Brain pericyte (primary cell): ENCODE data around the gene ZFX.
A peak's percentile ranks its signal among the peaks of the same experiment; 100 is the strongest.

Source experiments
- DNase-seq: peaks from one replicate; pipeline ENCODE4 v3.0.0-alpha.2; 2012; ENCODE audit warnings: low read depth, low spot score

Gene ZFX

DNA sequence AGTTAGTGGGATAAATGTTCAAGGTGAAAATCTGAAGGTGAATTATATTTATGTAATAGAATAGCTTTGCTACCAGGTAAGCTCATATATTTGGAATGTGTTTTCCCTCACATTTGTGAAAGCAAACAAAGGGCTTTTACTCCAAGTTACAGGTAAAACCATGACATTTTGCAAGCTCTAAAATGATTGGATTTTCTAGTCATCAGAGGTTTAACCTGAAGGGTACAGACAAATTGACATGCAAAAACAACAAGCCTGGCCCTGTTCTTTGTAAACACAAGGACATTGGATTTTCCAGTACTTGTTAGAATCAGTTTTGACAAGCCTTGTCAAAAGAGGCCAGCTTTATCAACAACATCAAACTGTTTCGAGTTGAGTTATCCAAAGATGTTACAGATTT lies 51.7 kb downstream of the ZFX start:
- no peak for DNase-seq

DNA sequence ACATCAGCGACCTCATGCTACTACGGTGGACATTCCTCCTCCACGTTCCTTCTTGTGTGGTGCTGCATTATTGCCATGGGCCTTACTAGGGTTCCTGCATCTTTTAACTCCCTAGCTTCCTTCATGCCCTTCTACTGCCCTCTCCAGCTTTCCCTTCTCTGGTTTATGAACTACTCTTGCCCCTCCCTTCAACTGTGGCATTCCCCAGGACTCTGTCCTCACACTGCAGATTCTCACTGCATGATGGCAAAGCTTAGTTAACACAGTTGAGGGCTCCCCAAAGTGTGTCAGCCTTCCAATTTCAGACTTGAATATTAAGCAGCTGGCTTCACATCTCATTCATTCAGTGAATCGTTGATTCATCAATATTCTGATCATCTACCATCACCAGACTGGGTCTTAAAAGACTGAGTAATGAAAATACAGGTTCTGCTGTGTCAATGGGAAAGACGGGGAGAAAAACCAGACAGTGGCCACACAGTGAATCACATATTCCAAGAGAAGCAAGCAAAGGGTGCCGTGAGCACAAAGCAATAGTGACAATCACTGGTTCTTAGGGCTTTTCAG lies 53.0 kb downstream of the ZFX start:
- no peak for DNase-seq

DNA sequence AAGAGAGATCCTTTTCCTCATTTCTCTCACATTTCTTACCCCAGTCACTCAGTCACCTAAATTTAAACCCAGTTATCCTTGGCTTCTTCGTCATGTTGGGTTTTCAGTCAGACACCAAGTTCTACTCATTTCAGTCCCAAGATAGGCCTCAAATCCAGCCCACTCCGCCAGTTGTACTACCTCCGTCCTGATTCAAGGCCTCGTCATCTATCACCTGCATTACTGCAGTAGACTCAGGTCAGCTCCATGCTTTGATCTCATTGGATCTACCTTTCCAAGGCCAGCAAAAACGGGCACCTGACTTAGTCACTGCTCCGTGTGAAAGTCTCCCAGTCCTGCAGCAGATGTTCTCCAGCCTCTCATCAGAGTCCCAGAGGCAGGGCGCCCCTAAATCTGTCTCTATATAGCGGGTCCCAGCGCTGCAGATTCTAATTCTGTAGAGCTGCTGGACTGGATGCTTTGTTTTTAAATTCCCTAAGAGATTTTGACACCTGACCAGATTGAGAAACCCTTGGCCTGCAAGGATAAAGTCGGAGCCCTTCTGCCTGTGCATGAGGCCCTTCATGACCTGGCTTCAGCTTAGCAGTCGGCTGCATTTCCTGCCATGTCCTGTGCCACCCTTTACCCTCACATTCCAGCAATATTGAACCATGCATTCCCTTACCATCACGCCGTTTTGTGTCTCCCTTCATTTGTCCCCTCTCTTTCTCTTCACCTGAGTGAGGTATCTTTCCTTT lies 53.7 kb downstream of the ZFX start:
- DNase-seq, result no peak

DNA sequence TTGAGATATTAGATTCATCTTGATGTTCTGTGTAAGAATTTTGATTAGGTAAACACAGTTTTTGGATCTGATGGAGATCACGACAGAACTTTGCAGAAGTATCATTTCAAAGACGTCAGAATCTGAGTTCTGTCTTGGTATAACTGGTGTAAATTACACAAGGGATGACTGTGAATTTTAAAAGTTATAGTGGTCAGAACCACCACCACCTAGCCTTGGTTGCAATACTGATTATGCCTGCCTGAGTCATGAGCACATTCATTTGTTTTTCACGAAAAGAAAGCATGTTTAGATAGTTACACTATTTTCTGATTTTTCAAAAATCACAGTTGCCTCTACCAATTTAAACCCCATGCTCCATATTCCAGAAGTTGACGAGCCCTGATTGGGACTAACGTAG lies 54.8 kb downstream of the ZFX start:
- DNase-seq, result no peak

DNA sequence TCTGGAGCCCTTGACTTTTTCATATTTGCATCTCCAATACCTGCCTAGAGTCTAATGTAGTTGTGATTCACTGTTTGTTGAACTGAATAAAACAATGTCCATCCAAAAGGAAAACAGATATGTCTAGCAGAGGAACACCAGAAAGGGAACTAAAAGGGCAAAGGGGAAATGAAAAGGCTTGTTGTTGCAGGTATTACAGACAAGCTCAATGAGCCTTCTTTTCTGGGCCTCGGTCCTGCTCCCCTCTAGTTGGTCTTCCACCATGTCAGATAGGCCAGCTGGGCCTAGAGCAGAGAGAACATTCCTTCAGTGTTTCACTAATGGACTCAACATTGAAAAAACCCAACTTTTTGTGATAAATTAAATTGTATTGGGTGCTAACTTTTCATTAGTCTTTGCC lies 55.4 kb downstream of the ZFX start:
- no peak for DNase-seq

DNA sequence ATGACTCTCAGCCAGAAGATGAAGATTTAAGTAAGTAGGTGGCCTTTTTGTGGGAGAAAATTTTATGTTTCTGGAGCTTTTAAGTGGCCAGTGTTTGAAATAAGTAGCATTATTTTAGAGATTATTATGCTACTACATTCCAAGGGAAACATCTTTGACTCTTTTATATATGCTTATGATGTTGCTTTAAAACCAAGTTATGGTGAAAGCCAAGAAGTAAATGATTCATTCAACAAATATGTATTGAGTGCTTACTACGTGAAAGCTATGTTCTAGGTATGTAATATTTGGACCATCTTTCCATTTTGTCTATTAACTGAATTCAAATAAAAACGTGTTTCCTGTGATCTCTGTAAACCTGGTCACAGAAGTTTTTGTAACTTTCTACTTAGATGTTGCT lies 58.3 kb downstream of the ZFX start:
- no peak for DNase-seq

DNA sequence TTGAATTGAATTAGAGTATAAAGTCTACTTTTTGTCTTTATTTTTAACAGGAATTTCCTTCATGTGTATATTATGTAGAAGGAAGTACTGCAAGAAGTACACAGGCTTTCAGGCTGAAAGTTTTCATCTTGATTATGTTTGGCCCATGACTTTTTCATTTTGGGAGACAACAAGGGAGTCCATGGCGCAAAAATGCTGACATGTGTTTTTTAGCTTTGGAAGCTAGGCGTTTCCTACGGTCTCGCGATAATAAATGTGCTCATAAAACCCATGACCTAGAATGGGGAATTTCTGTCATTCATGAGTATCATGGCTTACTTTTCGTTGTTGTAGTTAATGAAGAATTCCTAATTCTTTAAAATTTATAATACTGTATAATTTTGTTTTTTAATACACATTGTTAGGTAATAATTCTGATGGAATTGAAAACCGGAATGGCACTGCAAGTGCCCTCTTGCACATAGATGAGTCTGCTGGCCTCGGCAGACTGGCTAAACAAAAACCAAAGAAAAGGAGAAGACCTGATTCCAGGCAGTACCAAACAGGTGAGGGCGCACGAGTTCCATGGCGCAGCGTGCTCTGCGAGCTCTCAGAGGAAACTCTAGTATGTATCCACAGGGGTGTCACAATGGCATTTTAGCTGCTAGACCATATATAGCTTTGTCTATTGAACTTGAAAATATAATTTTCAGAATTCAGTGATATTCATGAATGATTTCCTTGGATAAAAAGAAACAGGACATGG lies 59.1 kb downstream of the ZFX start:
- no peak for DNase-seq

DNA sequence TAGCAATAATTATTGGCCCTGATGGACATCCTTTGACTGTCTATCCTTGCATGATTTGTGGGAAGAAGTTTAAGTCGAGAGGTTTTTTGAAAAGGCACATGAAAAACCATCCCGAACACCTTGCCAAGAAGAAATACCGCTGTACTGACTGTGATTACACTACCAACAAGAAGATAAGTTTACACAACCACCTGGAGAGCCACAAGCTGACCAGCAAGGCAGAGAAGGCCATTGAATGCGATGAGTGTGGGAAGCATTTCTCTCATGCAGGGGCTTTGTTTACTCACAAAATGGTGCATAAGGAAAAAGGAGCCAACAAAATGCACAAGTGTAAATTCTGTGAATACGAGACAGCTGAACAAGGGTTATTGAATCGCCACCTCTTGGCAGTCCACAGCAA lies 60.7 kb downstream of the ZFX start:
- no peak for DNase-seq

DNA sequence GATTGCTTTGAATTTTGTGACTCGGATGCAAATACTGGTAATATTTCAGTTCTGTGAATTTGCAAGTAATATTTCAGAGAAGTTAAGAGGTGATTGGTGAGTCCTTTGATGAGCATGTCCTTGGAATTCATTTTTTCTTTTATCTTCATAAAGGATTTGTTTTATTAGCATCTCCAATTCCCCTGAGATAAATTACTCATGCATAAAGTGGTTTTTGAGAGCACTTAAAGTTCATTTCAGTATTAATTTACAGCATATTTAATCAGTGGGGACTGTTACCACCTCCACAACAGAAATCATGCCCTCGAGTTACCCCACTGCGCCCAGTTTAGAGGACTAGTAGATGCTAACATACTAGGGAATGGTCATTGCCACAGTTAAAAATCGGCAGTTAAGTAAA lies 65.0 kb downstream of the ZFX start:
- DNase-seq, result no peak

DNA sequence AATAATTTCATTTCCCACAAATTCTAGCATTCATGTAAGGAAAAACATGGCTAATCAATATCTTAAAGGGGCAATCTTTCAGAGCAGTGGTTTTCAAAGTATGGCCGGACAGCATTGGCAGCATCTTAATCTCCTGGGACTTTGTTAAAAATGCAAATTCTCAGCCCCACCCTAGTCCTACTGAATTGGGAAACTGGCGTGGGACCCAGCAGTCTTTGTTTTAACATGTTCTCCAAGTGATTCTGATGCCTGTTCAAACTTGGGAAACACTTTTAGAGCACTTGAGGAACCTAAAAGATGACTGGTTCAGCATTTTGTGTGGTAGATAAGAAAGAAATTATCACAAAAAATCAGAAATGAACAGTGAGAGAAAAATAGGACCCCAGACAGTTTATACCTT lies 65.7 kb downstream of the ZFX start:
- DNase-seq, result no peak

DNA sequence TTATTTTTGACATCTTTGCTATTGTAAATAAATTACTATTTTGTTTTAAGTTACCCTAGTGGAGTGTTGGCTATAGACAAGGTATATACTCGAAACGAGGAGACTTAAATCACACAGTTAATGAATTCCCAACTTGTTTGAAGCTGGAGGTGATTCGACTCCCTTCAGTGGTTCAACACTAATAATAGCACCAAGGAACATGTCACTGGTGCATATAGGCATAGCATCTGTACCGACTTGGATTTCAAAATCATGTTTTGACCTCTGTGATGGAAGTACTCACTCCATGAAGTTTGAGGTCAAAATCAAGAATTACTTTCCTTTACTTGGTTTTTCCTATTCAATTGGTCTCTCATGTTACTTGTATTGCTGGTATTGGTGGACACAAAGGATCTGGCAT lies 66.5 kb downstream of the ZFX start:
- DNase-seq, result no peak

DNA sequence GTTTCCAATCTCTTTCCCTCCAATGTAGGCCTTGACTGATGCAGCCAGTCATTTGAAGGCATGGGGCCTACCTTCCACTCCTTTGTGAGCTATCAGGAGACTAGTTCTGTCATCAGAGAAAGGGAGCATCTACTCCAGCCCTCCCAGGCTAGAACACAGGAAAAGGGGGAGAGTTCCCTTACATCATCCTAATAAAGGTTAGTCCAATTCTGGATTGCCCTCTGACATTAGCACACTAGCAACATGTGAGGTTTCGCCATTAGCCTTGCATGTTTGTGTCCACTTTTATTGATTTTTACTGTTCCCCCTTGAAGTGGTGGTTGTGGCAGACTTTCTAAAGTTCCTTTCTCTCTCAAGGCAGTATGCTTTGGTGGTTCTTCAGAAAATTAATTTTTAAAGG lies 67.3 kb downstream of the ZFX start:
- no peak for DNase-seq

DNA sequence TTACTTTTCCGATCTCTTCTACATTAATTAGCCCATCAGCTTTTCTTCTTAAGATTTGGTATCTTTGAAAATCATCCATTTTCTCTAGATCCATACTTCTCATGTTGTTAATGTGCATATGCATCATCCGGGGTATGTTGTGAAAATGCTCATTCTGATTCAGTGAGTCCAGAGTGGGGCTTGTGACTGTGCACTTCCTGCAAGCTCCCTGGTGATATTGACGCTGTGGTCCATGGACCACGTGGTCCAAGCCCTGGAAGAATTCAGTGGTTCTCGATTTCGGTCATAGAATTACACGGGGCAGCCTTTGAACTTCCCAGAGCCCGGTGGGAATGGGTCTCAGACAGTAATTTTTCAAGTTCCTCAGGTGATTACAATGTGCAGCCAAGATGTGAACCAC lies 69.8 kb downstream of the ZFX start:
- no peak for DNase-seq

DNA sequence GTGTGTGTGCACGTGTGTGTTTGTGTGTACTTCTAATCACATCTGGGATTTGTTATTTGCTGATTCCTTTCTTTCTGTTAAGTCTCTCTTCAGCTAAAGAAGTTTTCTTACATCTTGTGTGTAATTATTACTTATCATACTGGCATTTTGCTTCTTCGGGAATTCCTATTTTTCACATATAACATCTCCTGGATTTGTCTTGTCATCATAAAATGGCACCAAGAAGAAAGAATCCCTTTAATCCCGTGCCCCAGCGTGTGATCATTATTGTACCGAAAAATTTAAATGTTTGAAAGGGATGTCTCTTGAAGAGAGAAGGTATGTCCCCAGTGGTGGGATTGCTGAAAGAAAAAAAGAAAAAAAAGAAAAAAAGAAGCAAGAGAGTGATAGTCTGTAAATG lies 72.3 kb downstream of the ZFX start:
- DNase-seq, result no peak

DNA sequence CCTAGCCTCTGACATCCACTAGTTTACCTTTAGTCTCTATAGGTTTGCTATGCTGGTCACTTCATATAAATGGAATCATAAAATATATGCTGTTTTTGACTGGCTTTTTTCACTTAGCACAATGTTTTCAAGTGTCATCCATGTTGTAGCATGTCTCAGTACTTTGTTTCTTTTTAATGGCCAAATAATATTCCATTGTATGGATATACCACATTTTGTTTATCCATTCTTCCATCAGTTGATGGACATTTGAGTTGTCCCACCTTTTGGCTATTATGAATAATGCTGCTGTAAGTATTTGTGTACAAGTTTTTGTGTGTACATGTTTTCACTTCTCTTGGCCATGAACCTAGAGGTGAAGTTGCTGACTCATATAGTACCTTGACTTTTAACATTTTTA lies 75.7 kb downstream of the ZFX start:
- no peak for DNase-seq

DNA sequence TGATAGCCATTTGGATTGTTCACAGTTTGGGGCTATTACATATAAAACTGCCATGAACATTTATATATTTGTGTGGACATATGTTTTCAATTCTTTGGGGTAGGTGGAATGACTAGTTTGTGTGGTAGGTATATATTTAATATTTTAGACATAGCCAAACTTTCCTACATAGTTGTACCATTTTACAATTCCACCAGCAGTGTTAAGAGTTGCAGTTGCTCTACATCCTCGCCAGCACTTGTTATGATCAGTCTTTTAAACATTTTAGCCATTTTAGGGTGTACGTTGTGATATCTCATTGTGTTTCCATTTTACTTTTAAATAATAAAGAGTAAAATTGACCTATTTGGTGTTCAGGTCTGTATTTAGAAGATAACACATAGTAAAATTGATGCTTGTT lies 76.6 kb downstream of the ZFX start:
- no peak for DNase-seq

DNA sequence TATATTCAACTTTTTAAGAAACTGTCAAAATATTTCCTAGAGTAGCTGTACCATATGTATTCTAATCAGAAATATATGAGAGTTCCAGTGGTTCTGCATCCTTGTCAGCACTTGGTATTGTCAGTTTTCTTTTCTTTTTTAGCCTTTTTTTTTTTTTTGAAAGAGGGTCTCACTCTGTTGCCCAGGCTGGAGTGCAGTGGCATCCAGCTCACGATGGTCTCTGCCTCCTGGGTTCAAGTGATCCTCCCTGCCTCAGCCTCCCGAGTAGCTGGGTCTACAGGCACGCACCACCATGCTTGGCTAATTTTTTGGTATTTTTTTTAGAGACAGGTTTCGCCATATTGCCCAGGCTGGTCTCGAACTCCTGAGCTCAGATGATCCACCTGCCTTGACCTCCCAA lies 79.1 kb downstream of the ZFX start:
- DNase-seq, result no peak

DNA sequence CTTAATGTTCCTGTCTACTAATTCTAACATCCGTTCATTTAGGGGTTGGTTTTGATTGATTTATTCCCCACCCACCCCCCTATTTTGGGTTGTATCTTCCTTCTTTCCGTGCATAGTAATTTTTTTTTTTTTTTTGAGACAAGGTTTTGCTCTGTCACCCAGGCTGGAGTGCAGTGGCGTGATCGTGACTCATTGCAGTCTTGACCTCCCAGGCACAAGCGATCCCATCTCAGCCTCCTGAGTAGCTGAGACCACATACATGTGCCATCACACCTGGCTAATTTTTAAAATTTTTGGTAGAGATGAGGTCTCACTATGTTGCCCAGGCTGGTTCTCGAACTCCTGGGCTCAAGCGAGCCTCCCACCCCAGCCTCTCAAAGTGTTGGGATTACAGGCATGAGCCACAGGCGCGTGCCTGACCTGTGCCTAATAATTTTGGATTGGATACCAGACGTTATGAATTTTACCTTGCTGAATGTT lies 79.9 kb downstream of the ZFX start:
- no peak for DNase-seq

DNA sequence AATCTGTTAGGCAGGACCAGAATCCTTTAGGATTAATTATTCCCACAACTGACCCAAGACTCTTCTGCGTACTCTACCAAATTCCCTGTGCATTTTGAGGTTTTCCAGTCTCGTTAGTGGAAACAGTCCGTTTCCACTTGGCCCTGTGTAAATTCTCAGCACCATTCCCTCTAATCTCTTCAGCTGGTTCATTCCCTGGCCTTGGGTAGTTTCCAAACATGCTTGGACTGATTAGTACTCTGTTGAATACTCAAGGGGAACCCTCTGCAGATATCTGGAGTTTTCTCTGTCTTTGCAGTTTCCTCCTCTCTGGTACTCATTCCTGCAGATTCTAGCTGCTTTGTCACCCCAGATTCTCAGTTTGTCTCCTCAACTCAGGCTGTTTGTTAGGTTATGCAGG lies 80.4 kb downstream of the ZFX start:
- DNase-seq, result no peak

DNA sequence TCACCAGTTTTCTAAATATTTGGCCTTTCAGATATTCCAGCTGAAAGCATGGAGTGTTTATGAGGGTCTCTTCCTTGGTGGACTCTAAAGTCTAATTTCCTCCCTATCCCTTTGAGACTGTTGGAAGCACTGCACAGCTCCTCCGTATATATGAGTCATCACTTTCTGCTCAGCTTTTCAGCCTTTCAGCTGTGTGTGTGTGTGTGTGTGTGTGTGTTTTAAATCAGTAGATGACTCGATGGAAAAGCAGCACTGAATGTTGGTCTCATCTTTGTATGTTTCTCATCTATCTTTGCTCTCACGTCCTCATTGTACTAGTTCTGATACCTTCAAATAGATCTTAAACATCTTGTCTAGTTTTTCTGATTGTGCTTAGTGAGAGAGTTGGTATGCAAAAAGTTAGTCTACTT lies 81.6 kb downstream of the ZFX start:
- DNase-seq, result peak; percentile 50

DNA sequence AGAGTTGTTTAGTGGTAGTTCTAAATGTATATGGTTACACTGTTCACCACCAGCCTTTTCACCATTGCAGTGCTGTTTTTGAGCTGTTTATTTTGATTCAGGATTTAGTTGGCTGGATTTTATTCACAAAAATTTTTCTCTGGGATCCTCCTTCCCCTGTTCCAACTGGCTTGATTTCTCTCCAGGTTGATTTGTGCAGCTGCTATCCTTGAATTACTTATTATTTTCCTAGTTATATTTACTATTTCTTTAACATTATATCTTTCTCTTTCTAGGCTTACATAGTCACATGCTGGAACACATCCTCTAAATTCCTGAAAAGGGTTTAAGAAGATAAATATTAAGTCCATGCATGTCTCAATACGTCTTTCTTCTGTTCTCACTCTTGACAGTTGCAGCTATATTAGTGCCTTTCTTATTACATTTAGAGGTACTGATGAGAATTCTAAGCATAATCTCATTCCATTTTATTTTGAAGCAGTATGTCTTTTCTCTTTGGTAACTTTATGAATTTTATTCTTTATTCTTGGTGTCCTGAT lies 82.2 kb downstream of the ZFX start:
- no peak for DNase-seq

DNA sequence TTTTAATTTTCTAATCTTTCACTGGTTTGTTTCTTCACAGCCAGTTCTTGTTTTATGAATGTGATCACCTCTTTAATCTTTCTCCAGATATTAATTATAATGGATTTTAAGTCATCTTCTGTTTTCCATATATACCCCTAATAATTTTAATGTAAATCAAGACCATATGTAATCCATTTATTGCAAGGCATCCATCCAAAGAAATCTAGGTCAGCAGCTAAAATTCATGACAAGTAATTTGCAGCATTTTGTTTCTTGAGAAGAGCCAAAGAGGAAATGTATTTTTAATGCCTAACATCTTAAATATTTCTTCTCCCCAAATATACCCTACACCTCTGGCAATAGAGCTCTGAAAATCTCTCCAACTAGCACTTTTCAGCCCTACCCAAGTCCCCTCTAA lies 83.3 kb downstream of the ZFX start:
- DNase-seq, result no peak
